IMR-90 (cell line): ENCODE results near the gene KCNQ2. TPM values are rescaled to one million over a fixed set of nuclear protein-coding genes. Genes with fewer than 3 reads are reported as not detected.

Experiments
- ATAC-seq: fragments of 200-7000 bp; cut with Tn5 transposase; 2 replicates; pipeline ENCODE4 v1.9.1; 2020; ENCODE audit warnings: low read depth, mild to moderate bottlenecking, moderate library complexity
- BruUV-seq: library from RNA; stranded (reverse); fragments of 400-500 nt; replicated peaks from 2 replicates; lab custom pipeline; 2021; lab: Mats Ljungman, UMichigan
- CTCF ChIA-PET: fragments of 300-600 bp; formaldehyde crosslinking; extraction: SDS; loops from one replicate; lab custom pipeline; 2021; ENCODE audit warnings: antibody characterized with exemption; lab: Yijun Ruan, JAX
- POLR2A ChIA-PET: fragments of 300-600 bp; sonication (Branson Sonifier 250); formaldehyde crosslinking; loops from one replicate; lab custom pipeline; 2022; ENCODE audit warnings: antibody characterized with exemption; ENCODE audit not compliant: unreplicated experiment; lab: Charles Lee
- DNase-seq: peaks from one replicate; pipeline ENCODE4 v3.0.0; 2013
- H2AFZ ChIP-seq: replicated peaks from 2 replicates; pipeline ENCODE3; 2013; ENCODE audit warnings: low read length, mild to moderate bottlenecking; ENCODE audit not compliant: poor library complexity
- H2AK5ac ChIP-seq: 2 replicates; pipeline ENCODE4 v1.6.1; 2013; ENCODE audit warnings: low read depth, low read length, inconsistent platforms
- H2AK9ac ChIP-seq: replicated peaks from 2 replicates; pipeline ENCODE3; 2013; ENCODE audit warnings: mild to moderate bottlenecking, low read depth, low read length, moderate library complexity; ENCODE audit not compliant: poor library complexity
- H2BK120ac ChIP-seq: 2 replicates; pipeline ENCODE4 v1.6.1; 2013; ENCODE audit warnings: low read depth, low read length, inconsistent platforms
- H2BK15ac ChIP-seq: 3 replicates; pipeline ENCODE4 v1.6.1; 2013; ENCODE audit warnings: low read depth, low read length, inconsistent platforms
- H2BK20ac ChIP-seq: 2 replicates; pipeline ENCODE4 v1.6.1; 2013; ENCODE audit warnings: low read depth, mild to moderate bottlenecking, inconsistent platforms, low read length, moderate library complexity
- H2BK5ac ChIP-seq: 2 replicates; pipeline ENCODE4 v1.6.1; 2013; ENCODE audit warnings: mild to moderate bottlenecking, low read depth, low read length, inconsistent platforms; ENCODE audit not compliant: poor library complexity, severe bottlenecking
- H3K14ac ChIP-seq: replicated peaks from 2 replicates; pipeline ENCODE4 v1.6.1; 2013; ENCODE audit warnings: low read depth, low read length, inconsistent platforms
- H3K18ac ChIP-seq: 2 replicates; pipeline ENCODE4 v1.6.1; 2013; ENCODE audit warnings: low read depth, low read length, control low read depth
- H3K23ac ChIP-seq: 2 replicates; pipeline ENCODE4 v1.6.1; 2013; ENCODE audit warnings: low read depth, low read length, inconsistent platforms
- H3K27ac ChIP-seq: 2 replicates; pipeline ENCODE4 v1.5.1; 2013; ENCODE audit warnings: mild to moderate bottlenecking, control low read depth, low read length; ENCODE audit not compliant: insufficient read depth
- H3K27me3 ChIP-seq: 2 replicates; pipeline ENCODE4 v1.6.1; 2013; ENCODE audit warnings: low read length; ENCODE audit not compliant: control insufficient read depth, insufficient read depth
- H3K36me3 ChIP-seq: 2 replicates; pipeline ENCODE4 v1.6.1; 2013; ENCODE audit warnings: low read length, mixed read lengths; ENCODE audit not compliant: control insufficient read depth, insufficient read depth
- H3K4ac ChIP-seq: 2 replicates; pipeline ENCODE4 v1.6.1; 2013; ENCODE audit warnings: low read depth, low read length, inconsistent platforms
- H3K4me1 ChIP-seq: 2 replicates; pipeline ENCODE4 v1.6.1; 2013; ENCODE audit warnings: low read length, mixed read lengths; ENCODE audit not compliant: control insufficient read depth, insufficient read depth
- H3K4me2 ChIP-seq: 2 replicates; pipeline ENCODE4 v1.6.1; 2013; ENCODE audit warnings: low read depth, mild to moderate bottlenecking, control low read depth, low read length, moderate library complexity
- H3K4me3 ChIP-seq: 2 replicates; pipeline ENCODE4 v1.5.1; 2013; ENCODE audit warnings: low read depth, mild to moderate bottlenecking, control low read depth, low read length, moderate library complexity; ENCODE audit not compliant: insufficient read depth
- H3K56ac ChIP-seq: 2 replicates; pipeline ENCODE4 v1.6.1; 2013; ENCODE audit warnings: low read length, inconsistent platforms; ENCODE audit not compliant: insufficient read depth; ENCODE audit errors: extremely low read depth
- H3K79me1 ChIP-seq, 2 experiments: 2 replicates each; pipeline ENCODE4 v1.6.1; 2013; ENCODE audit warnings: low read length in 2 of 2, inconsistent platforms in 1 of 2, low read depth in 1 of 2
- H3K9ac ChIP-seq: 2 replicates; pipeline ENCODE4 v1.6.1; 2013; ENCODE audit warnings: low read depth, low read length, control low read depth
- H3K9me1 ChIP-seq: 2 replicates; pipeline ENCODE4 v1.6.1; 2013; ENCODE audit warnings: low read length, inconsistent platforms; ENCODE audit not compliant: insufficient read depth
- H3K9me3 ChIP-seq: 2 replicates; pipeline ENCODE4 v1.6.1; 2013; ENCODE audit warnings: low read length; ENCODE audit not compliant: control insufficient read depth, insufficient read depth
- H4K20me1 ChIP-seq: 2 replicates; pipeline ENCODE4 v1.6.1; 2013; ENCODE audit warnings: low read length, inconsistent platforms; ENCODE audit not compliant: insufficient read depth
- H4K5ac ChIP-seq: 2 replicates; pipeline ENCODE4 v1.6.1; 2013; ENCODE audit warnings: mild to moderate bottlenecking, low read depth, low read length, control low read depth
- H4K8ac ChIP-seq, 2 experiments: 2 replicates each; pipeline ENCODE4 v1.6.1; 2013; ENCODE audit warnings: low read depth in 2 of 2, low read length in 2 of 2, control low read depth in 1 of 2, inconsistent platforms in 1 of 2
- H4K91ac ChIP-seq: 2 replicates; pipeline ENCODE4 v1.6.1; 2013; ENCODE audit warnings: low read depth, low read length, inconsistent platforms; ENCODE audit not compliant: insufficient read depth
- BHLHE40 ChIP-seq: fragments of 150-350 bp; IDR thresholded peaks from 2 replicates; pipeline ENCODE4 v1.6.1; 2016; ENCODE audit warnings: mild to moderate bottlenecking, low read depth, low read length
- CEBPB ChIP-seq: IDR thresholded peaks from 2 replicates; pipeline ENCODE4 v1.6.1; 2012; ENCODE audit warnings: low read depth, low read length, improper control_type of control experiment
- CHD1 ChIP-seq: IDR thresholded peaks from 2 replicates; pipeline ENCODE4 v1.6.1; 2012; ENCODE audit warnings: low read depth, low read length, improper control_type of control experiment
- CTCF ChIP-seq: conservative IDR thresholded peaks from 2 replicates; pipeline ENCODE4 v1.5.1; 2012; ENCODE audit warnings: mild to moderate bottlenecking, low read depth, low read length, improper control_type of control experiment
- ELK1 ChIP-seq: fragments of 150-350 bp; IDR thresholded peaks from 2 replicates; pipeline ENCODE4 v1.6.1; 2016; ENCODE audit warnings: low read depth, mild to moderate bottlenecking, low read length, moderate library complexity, borderline replicate concordance
- FOS ChIP-seq: fragments of 150-350 bp; IDR thresholded peaks from 2 replicates; pipeline ENCODE4 v1.6.1; 2016; ENCODE audit warnings: low read depth, low read length
- MAFK ChIP-seq: IDR thresholded peaks from 2 replicates; pipeline ENCODE4 v1.6.1; 2012; ENCODE audit warnings: low read depth, low read length, improper control_type of control experiment
- MAZ ChIP-seq: IDR thresholded peaks from 2 replicates; pipeline ENCODE4 v1.6.1; 2012; ENCODE audit warnings: low read depth, mild to moderate bottlenecking, low read length, improper control_type of control experiment, moderate library complexity, borderline replicate concordance
- MXI1 ChIP-seq: IDR thresholded peaks from 2 replicates; pipeline ENCODE4 v1.6.1; 2012; ENCODE audit warnings: low read depth, mild to moderate bottlenecking, low read length, moderate library complexity, borderline replicate concordance
- NFE2L2 ChIP-seq: fragments of 150-350 bp; IDR thresholded peaks from 2 replicates; pipeline ENCODE4 v1.6.1; 2016; ENCODE audit warnings: low read depth, mild to moderate bottlenecking, low read length
- POLR2A ChIP-seq: IDR thresholded peaks from 2 replicates; pipeline ENCODE4 v1.6.1; 2012; ENCODE audit warnings: mild to moderate bottlenecking, low read depth, low read length
- RAD21 ChIP-seq: IDR thresholded peaks from 2 replicates; pipeline ENCODE4 v1.6.1; 2012; ENCODE audit warnings: low read length, improper control_type of control experiment
- RCOR1 ChIP-seq: IDR thresholded peaks from 2 replicates; pipeline ENCODE4 v1.6.1; 2012; ENCODE audit warnings: mild to moderate bottlenecking, low read length, improper control_type of control experiment; ENCODE audit not compliant: insufficient replicate concordance
- RFX5 ChIP-seq: IDR thresholded peaks from 2 replicates; pipeline ENCODE4 v1.8.0; 2012; ENCODE audit warnings: low read depth, mild to moderate bottlenecking, low read length, moderate library complexity
- SMC3 ChIP-seq: fragments of 150-350 bp; IDR thresholded peaks from 2 replicates; pipeline ENCODE4 v1.6.1; 2016; ENCODE audit warnings: low read depth, mild to moderate bottlenecking, antibody characterized with exemption, low read length, moderate library complexity
- USF2 ChIP-seq: fragments of 150-350 bp; IDR thresholded peaks from 2 replicates; pipeline ENCODE4 v1.6.1; 2017; ENCODE audit warnings: mild to moderate bottlenecking, antibody characterized with exemption, low read length, low read depth
- WGBS, 2 experiments: methylation state at CpG; one replicate each; pipeline versions ENCODE4 v1.1.5 to v1.1.7; 2013; ENCODE audit warnings: missing lambda C conversion rate in 2 of 2; ENCODE audit not compliant: insufficient read length in 1 of 2; ENCODE audit errors: extremely low coverage in 2 of 2; 5-methylcytosine and 5-hydroxymethylcytosine counted together
- dilution Hi-C: fragments of 300-500 bp; cut with HindIII; formaldehyde crosslinking; loops from one replicate; pipeline ENCODE4 v1.14.3; 2018; ENCODE audit warnings: low sequenced_read_pairs; ENCODE audit not compliant: unreplicated experiment
- in situ Hi-C: fragments of 300-500 bp; cut with MboI; formaldehyde crosslinking; loops from 3 replicates; pipeline ENCODE4 v1.14.3; 2019; ENCODE audit warnings: low sequenced_read_pairs, inconsistent platforms, mixed read lengths
- intact Hi-C: fragments of 100-400 bp; cut with micrococcal nuclease; formaldehyde crosslinking; loops from 2 replicates; pipeline ENCODE4 v1.10.0; 2022
- polyA plus RNA-seq, 3 experiments: library from polyadenylated mRNA; depleted of rRNA; stranded (reverse); fragments of >200 nt; gene quantifications; 2 replicates each; pipeline ENCODE4 v1.2.3, GENCODE V29; 2012; ENCODE audit warnings: low replicate concordance in 1 of 3
- total RNA-seq: library from RNA; depleted of rRNA; stranded (reverse); fragments of >200 nt; gene quantifications from 2 replicates; pipeline ENCODE4 v1.2.3, GENCODE V29; 2012

Gene KCNQ2
- total and polyA plus RNA-seq, 2 of the 4 experiments (the other 2 are of a cell fraction) = 0.02 TPM; not detected in 1

GRCh38 chr20:63378626-63379025, 93.8 kb downstream of the KCNQ2 start:
- H2AK5ac ChIP-seq = no peak overlapping the region
- no peak overlapping the region for H3K18ac ChIP-seq
- in situ Hi-C loops = no loop called here
- no peak overlapping the region for H2AK9ac ChIP-seq
- no peaks in the 10 kb centered on the region; the same call in 1 of the 2 replicates for H4K20me1 ChIP-seq
- H3K9me3 ChIP-seq = 0 out of 2 replicates have a peak, but pooled peaks cover 1% of the 10 kb centered on the region
- dilution Hi-C loops = no loop called here
- no peak overlapping the region for H2AFZ ChIP-seq
- H3K4me3 ChIP-seq = no peak overlapping the region
- H3K4ac ChIP-seq = no peak overlapping the region
- H2BK5ac ChIP-seq = no peak overlapping the region
- DNase-seq (no peak), ATAC-seq (no peak)
- H3K23ac ChIP-seq = no peak overlapping the region
- ChIA-PET POLR2A (no interaction called here), CTCF (interaction anchor here (0.9 kb wide), 1 partner anchor 69 kb away, joined by 5 read pairs; no protein-coding TSS in a partner anchor)
- WGBS, 2 experiments = 75% methylated on average over 4 of the region's 12 CpGs; no CpG with 5 or more reads in 1 of the 2 experiments
- no peak overlapping the region for H4K8ac ChIP-seq
- no peaks in the 10 kb centered on the region for H3K36me3 ChIP-seq
- H2BK15ac ChIP-seq = no peak overlapping the region
- no peak overlapping the region for H3K27ac ChIP-seq
- no TSS peak for BruUV-seq
- H2BK120ac ChIP-seq = no peak overlapping the region
- TF ChIP-seq CTCF (no peak), CHD1 (no peak), RFX5 (no peak), MAFK (no peak), USF2 (no peak), NFE2L2 (no peak), MXI1 (no peak), BHLHE40 (no peak), RCOR1 (no peak), FOS (no peak), RAD21 (no peak), SMC3 (no peak), MAZ (no peak), CEBPB (no peak), POLR2A (no peak), ELK1 (no peak)
- intact Hi-C loops = no loop called here
- no peak overlapping the region for H4K91ac ChIP-seq
- no peaks in the 10 kb centered on the region for H3K4me1 ChIP-seq
- H3K4me2 ChIP-seq = no peak overlapping the region
- H3K27me3 ChIP-seq = peaks cover 37% of the 10 kb centered on the region
- no peak overlapping the region for H4K5ac ChIP-seq
- H3K79me1 ChIP-seq = no peaks in the 10 kb centered on the region
- no peaks in the 10 kb centered on the region for H3K9me1 ChIP-seq
- H2BK20ac ChIP-seq = no peak overlapping the region
- no peak overlapping the region for H3K14ac ChIP-seq
- H3K9ac ChIP-seq = no peak overlapping the region
- no peak overlapping the region for H3K56ac ChIP-seq
